ENCODE data around the gene NPHP4.

GRCh38 chr1:5881526-5882222 lies 110.6 kb downstream of the NPHP4 start:
- TF ChIP-seq CTCF (IDR thresholded peaks at IDR 0.05; ENCODE audit: low read length) = no peak
- no peak for TF ChIP-seq EZH2 (optimal IDR thresholded peaks at IDR 0.05; ENCODE audit: low read depth, low read length)

All from MM.1S (cell line).